Measurements from ENCODE around the gene RACGAP1. TPM values are rescaled to one million over a fixed set of nuclear protein-coding genes. Genes with fewer than 3 reads are reported as not detected.

RACGAP1 gene
- total RNA-seq, 1 experiment from 2014 or later: 78.6 TPM

- peaks cover 100% of the 10 kb centered on the region for H3K4me1 ChIP-seq (ENCODE audit: low read length)
- H3K4me3 ChIP-seq (ENCODE audit: low read length): no peak overlapping the region
- no peaks in the 10 kb centered on the region for H3K79me2 ChIP-seq (ENCODE audit: low read length)
- H3K4me2 ChIP-seq (ENCODE audit: low read depth, low read length, poor library complexity, severe bottlenecking): no peak overlapping the region
- H3K27ac ChIP-seq (ENCODE audit: low read length): peak overlapping the region; percentile 99
- peak overlapping the region; percentile 72; the same call in 1 of the 2 replicates for H3K9ac ChIP-seq (ENCODE audit: low read length)
- no peak overlapping the region for H2AFZ ChIP-seq (ENCODE audit: low read length)
- H3K9me2 ChIP-seq (replicated peaks; ENCODE audit: insufficient read depth, low read length): no peaks in the 10 kb centered on the region
- no peaks in the 10 kb centered on the region for H3K9me3 ChIP-seq (ENCODE audit: low read length)
- H3K36me3 ChIP-seq (ENCODE audit: insufficient read depth, low read length): no peaks in the 10 kb centered on the region
- no peaks in the 10 kb centered on the region for H4K20me1 ChIP-seq (ENCODE audit: insufficient read depth, low read depth, low read length)
- no peaks in the 10 kb centered on the region for H3K27me3 ChIP-seq (ENCODE audit: low read length)
- no peak for DNase-seq
Measured at GRCh38 chr12:49948866-49949845, 76.1 kb downstream of the RACGAP1 start.

GRCh38 chr12:49947593-49948226, 77.6 kb downstream of the RACGAP1 start:
- H3K9me2 ChIP-seq (replicated peaks; ENCODE audit: insufficient read depth, low read length): no peaks in the 10 kb centered on the region
- H3K36me3 ChIP-seq (ENCODE audit: insufficient read depth, low read length): no peaks in the 10 kb centered on the region
- peak overlapping the region; percentile 37 for H3K9ac ChIP-seq (ENCODE audit: low read length)
- H3K4me2 ChIP-seq (ENCODE audit: low read depth, low read length, poor library complexity, severe bottlenecking): peak overlapping the region; percentile 40
- peak; percentile 68 for DNase-seq
- no peaks in the 10 kb centered on the region for H3K27me3 ChIP-seq (ENCODE audit: low read length)
- peak overlapping the region; percentile 99 for H3K27ac ChIP-seq (ENCODE audit: low read length)
- no peaks in the 10 kb centered on the region for H3K79me2 ChIP-seq (ENCODE audit: low read length)
- peaks cover 100% of the 10 kb centered on the region for H3K4me1 ChIP-seq (ENCODE audit: low read length)
- no peaks in the 10 kb centered on the region for H4K20me1 ChIP-seq (ENCODE audit: insufficient read depth, low read depth, low read length)
- H3K4me3 ChIP-seq (ENCODE audit: low read length): no peak overlapping the region
- no peak overlapping the region for H2AFZ ChIP-seq (ENCODE audit: low read length)
- H3K9me3 ChIP-seq (ENCODE audit: low read length): no peaks in the 10 kb centered on the region

GRCh38 chr12:49946497-49946896, 78.8 kb downstream of the RACGAP1 start:
- H3K4me1 ChIP-seq (ENCODE audit: low read length): peaks cover 100% of the 10 kb centered on the region
- H3K27ac ChIP-seq (ENCODE audit: low read length): peak overlapping the region; percentile 99
- H3K9me2 ChIP-seq (replicated peaks; ENCODE audit: insufficient read depth, low read length): no peaks in the 10 kb centered on the region
- DNase-seq: peak; percentile 55
- H3K79me2 ChIP-seq (ENCODE audit: low read length): no peaks in the 10 kb centered on the region
- H3K27me3 ChIP-seq (ENCODE audit: low read length): no peaks in the 10 kb centered on the region
- no peaks in the 10 kb centered on the region for H3K9me3 ChIP-seq (ENCODE audit: low read length)
- peak overlapping the region; percentile 81 for H3K4me2 ChIP-seq (ENCODE audit: low read depth, low read length, poor library complexity, severe bottlenecking)
- no peaks in the 10 kb centered on the region for H4K20me1 ChIP-seq (ENCODE audit: insufficient read depth, low read depth, low read length)
- no peak overlapping the region for H2AFZ ChIP-seq (ENCODE audit: low read length)
- H3K4me3 ChIP-seq (ENCODE audit: low read length): 0 out of 2 replicates have a peak overlapping the region, but pooled peaks have one; percentile 13
- H3K9ac ChIP-seq (ENCODE audit: low read length): peak overlapping the region; percentile 87
- H3K36me3 ChIP-seq (ENCODE audit: insufficient read depth, low read length): no peaks in the 10 kb centered on the region

GRCh38 chr12:49946086-49946485, 79.2 kb downstream of the RACGAP1 start:
- H3K9me2 ChIP-seq (replicated peaks; ENCODE audit: insufficient read depth, low read length): no peaks in the 10 kb centered on the region
- H3K4me1 ChIP-seq (ENCODE audit: low read length): peaks cover 100% of the 10 kb centered on the region
- H4K20me1 ChIP-seq (ENCODE audit: insufficient read depth, low read depth, low read length): no peaks in the 10 kb centered on the region
- H3K27me3 ChIP-seq (ENCODE audit: low read length): no peaks in the 10 kb centered on the region
- no peak overlapping the region for H2AFZ ChIP-seq (ENCODE audit: low read length)
- H3K36me3 ChIP-seq (ENCODE audit: insufficient read depth, low read length): no peaks in the 10 kb centered on the region
- peak overlapping the region; percentile 81 for H3K4me2 ChIP-seq (ENCODE audit: low read depth, low read length, poor library complexity, severe bottlenecking)
- no peaks in the 10 kb centered on the region for H3K79me2 ChIP-seq (ENCODE audit: low read length)
- peak overlapping the region; percentile 87 for H3K9ac ChIP-seq (ENCODE audit: low read length)
- H3K4me3 ChIP-seq (ENCODE audit: low read length): 0 out of 2 replicates have a peak overlapping the region, but pooled peaks have one; percentile 13
- peak; percentile 42 for DNase-seq
- no peaks in the 10 kb centered on the region for H3K9me3 ChIP-seq (ENCODE audit: low read length)
- peak overlapping the region; percentile 99 for H3K27ac ChIP-seq (ENCODE audit: low read length)

- Histone ChIP-seq H3K4me1 (ENCODE audit: low read length) (peaks cover 100% of the 10 kb centered on the region), H3K4me2 (ENCODE audit: low read depth, low read length, poor library complexity, severe bottlenecking) (peak overlapping the region; percentile 81), H3K36me3 (ENCODE audit: insufficient read depth, low read length) (no peaks in the 10 kb centered on the region), H3K9me2 (replicated peaks; ENCODE audit: insufficient read depth, low read length) (no peaks in the 10 kb centered on the region), H3K79me2 (ENCODE audit: low read length) (no peaks in the 10 kb centered on the region), H3K27ac (ENCODE audit: low read length) (peak overlapping the region; percentile 99), H4K20me1 (ENCODE audit: insufficient read depth, low read depth, low read length) (no peaks in the 10 kb centered on the region), H3K27me3 (ENCODE audit: low read length) (no peaks in the 10 kb centered on the region), H2AFZ (ENCODE audit: low read length) (no peak overlapping the region), H3K9me3 (ENCODE audit: low read length) (no peaks in the 10 kb centered on the region), H3K4me3 (ENCODE audit: low read length) (peak overlapping the region; percentile 67), H3K9ac (ENCODE audit: low read length) (peak overlapping the region; percentile 87)
- DNase-seq: peak; percentile 96
Measured at GRCh38 chr12:49945394-49946080, 79.8 kb downstream of the RACGAP1 start.

GRCh38 chr12:49944718-49945117, 80.6 kb downstream of the RACGAP1 start:
- Histone ChIP-seq H4K20me1 (ENCODE audit: insufficient read depth, low read depth, low read length) (no peaks in the 10 kb centered on the region), H3K27ac (ENCODE audit: low read length) (peak overlapping the region; percentile 99), H3K9me3 (ENCODE audit: low read length) (no peaks in the 10 kb centered on the region), H3K4me3 (ENCODE audit: low read length) (peak overlapping the region; percentile 67), H3K36me3 (ENCODE audit: insufficient read depth, low read length) (no peaks in the 10 kb centered on the region), H3K4me1 (ENCODE audit: low read length) (peaks cover 100% of the 10 kb centered on the region), H3K79me2 (ENCODE audit: low read length) (no peaks in the 10 kb centered on the region), H3K9me2 (replicated peaks; ENCODE audit: insufficient read depth, low read length) (no peaks in the 10 kb centered on the region), H2AFZ (ENCODE audit: low read length) (no peak overlapping the region), H3K9ac (ENCODE audit: low read length) (peak overlapping the region; percentile 87), H3K27me3 (ENCODE audit: low read length) (no peaks in the 10 kb centered on the region), H3K4me2 (ENCODE audit: low read depth, low read length, poor library complexity, severe bottlenecking) (peak overlapping the region; percentile 81)
- DNase-seq: peak; percentile 57

- no peaks in the 10 kb centered on the region for H3K9me2 ChIP-seq (replicated peaks; ENCODE audit: insufficient read depth, low read length)
- H3K27ac ChIP-seq (ENCODE audit: low read length): peak overlapping the region; percentile 99
- no peaks in the 10 kb centered on the region for H3K79me2 ChIP-seq (ENCODE audit: low read length)
- H3K4me2 ChIP-seq (ENCODE audit: low read depth, low read length, poor library complexity, severe bottlenecking): peak overlapping the region; percentile 81
- no peaks in the 10 kb centered on the region for H3K36me3 ChIP-seq (ENCODE audit: insufficient read depth, low read length)
- H3K27me3 ChIP-seq (ENCODE audit: low read length): no peaks in the 10 kb centered on the region
- peak; percentile 65 for DNase-seq
- H4K20me1 ChIP-seq (ENCODE audit: insufficient read depth, low read depth, low read length): no peaks in the 10 kb centered on the region
- H3K4me3 ChIP-seq (ENCODE audit: low read length): peak overlapping the region; percentile 67
- H3K9me3 ChIP-seq (ENCODE audit: low read length): no peaks in the 10 kb centered on the region
- H3K4me1 ChIP-seq (ENCODE audit: low read length): peaks cover 100% of the 10 kb centered on the region
- H3K9ac ChIP-seq (ENCODE audit: low read length): peak overlapping the region; percentile 87
- H2AFZ ChIP-seq (ENCODE audit: low read length): no peak overlapping the region
Measured at GRCh38 chr12:49944046-49944445, 81.2 kb downstream of the RACGAP1 start.

Data from Karpas-422 (cell line).